HepG2 (cell line): Measurements from ENCODE around the gene SALL2. TPM values are rescaled to one million over a fixed set of nuclear protein-coding genes. Genes with fewer than 3 reads are reported as not detected.
A peak's percentile ranks its signal among the peaks of the same experiment; 100 is the strongest.

Experiments
- ATF1 ChIP-seq: IDR thresholded peaks from 2 replicates; pipeline ENCODE4 v1.6.1; 2016; ENCODE audit warnings: mild to moderate bottlenecking, control low read depth
- ATF7 ChIP-seq, 2 experiments: fragments of 450-650 bp in 1 of 2; sonication (generic) in 1 of 2; formaldehyde crosslinking in 1 of 2; IDR thresholded peaks; 2 replicates each; pipeline versions ENCODE4 v1.4.0 to v1.6.1; 2016 to 2020; ENCODE audit warnings: antibody characterized with exemption in 1 of 2, mild to moderate bottlenecking in 1 of 2, missing genetic modification reagents in 1 of 2
- EED ChIP-seq: sonication (generic); formaldehyde crosslinking; IDR thresholded peaks from 2 replicates; pipeline ENCODE4 v1.5.0; 2020; ENCODE audit warnings: mild to moderate bottlenecking, missing genetic modification reagents
- ETV6 ChIP-seq: sonication (generic); formaldehyde crosslinking; conservative IDR thresholded peaks from 2 replicates; pipeline ENCODE4 v1.4.0; 2020; ENCODE audit warnings: missing genetic modification reagents
- FOSL2 ChIP-seq: sonication (generic); formaldehyde crosslinking; IDR thresholded peaks from 2 replicates; pipeline ENCODE4 v1.4.0; 2020; ENCODE audit warnings: missing genetic modification reagents
- HES4 ChIP-seq: sonication (generic); formaldehyde crosslinking; IDR thresholded peaks from 2 replicates; pipeline ENCODE4 v1.9.0; 2021; ENCODE audit warnings: mild to moderate bottlenecking, missing genetic modification reagents, borderline replicate concordance
- KDM1A ChIP-seq: IDR thresholded peaks from 2 replicates; pipeline ENCODE4 v1.6.1; 2016; ENCODE audit warnings: missing compliant biosample characterization
- MED1 ChIP-seq: sonication (generic); formaldehyde crosslinking; IDR thresholded peaks from 2 replicates; pipeline ENCODE4 v1.4.0; 2020; ENCODE audit warnings: missing genetic modification reagents
- PAWR ChIP-seq: sonication (generic); formaldehyde crosslinking; IDR thresholded peaks from 2 replicates; pipeline ENCODE4 v1.4.0; 2020; ENCODE audit warnings: missing genetic modification reagents, mild to moderate bottlenecking, borderline replicate concordance
- PHF21A ChIP-seq: sonication (generic); formaldehyde crosslinking; IDR thresholded peaks from 2 replicates; pipeline ENCODE4 v1.5.0; 2020; ENCODE audit warnings: mild to moderate bottlenecking, missing genetic modification reagents
- SNAI1 ChIP-seq: sonication (generic); formaldehyde crosslinking; IDR thresholded peaks from 2 replicates; pipeline ENCODE4 v1.5.0; 2020; ENCODE audit warnings: mild to moderate bottlenecking, missing genetic modification reagents, borderline replicate concordance
- SP1 ChIP-seq, 2 experiments: fragments of 450-650 bp in 1 of 2; sonication (generic) in 1 of 2; formaldehyde crosslinking in 1 of 2; IDR thresholded peaks; 2 replicates each; pipeline versions ENCODE4 v1.4.0 to v1.6.1; 2016 to 2020; ENCODE audit warnings: missing genetic modification reagents in 1 of 2
- SP5 ChIP-seq: IDR thresholded peaks from 2 replicates; pipeline ENCODE4 v1.6.1; 2016; ENCODE audit warnings: low read depth, borderline replicate concordance
- SRSF1 ChIP-seq: fragments of 200-400 bp; formaldehyde crosslinking; optimal IDR thresholded peaks from 2 replicates; pipeline ENCODE3; 2017; ENCODE audit warnings: mild to moderate bottlenecking, low read depth, low read length, moderate library complexity
- TEAD3 ChIP-seq: optimal IDR thresholded peaks from 2 replicates; pipeline ENCODE3; 2016; ENCODE audit warnings: borderline replicate concordance
- THAP9 ChIP-seq: sonication (generic); formaldehyde crosslinking; IDR thresholded peaks from 2 replicates; pipeline ENCODE4; 2020; ENCODE audit warnings: missing genetic modification reagents, mild to moderate bottlenecking, borderline replicate concordance
- THRA ChIP-seq: sonication (generic); formaldehyde crosslinking; IDR thresholded peaks from 2 replicates; pipeline ENCODE4 v1.4.0; 2020; ENCODE audit warnings: missing genetic modification reagents, borderline replicate concordance
- ZBTB25 ChIP-seq: IDR thresholded peaks from 2 replicates; pipeline ENCODE4 v1.6.1; 2018; ENCODE audit warnings: missing genetic modification reagents
- ZFP1 ChIP-seq: IDR thresholded peaks from 2 replicates; pipeline ENCODE4 v1.6.1; 2016
- ZNF33B ChIP-seq: sonication (generic); formaldehyde crosslinking; IDR thresholded peaks from 2 replicates; pipeline ENCODE4 v1.5.1; 2020; ENCODE audit warnings: mild to moderate bottlenecking, missing genetic modification reagents
- ZNF570 ChIP-seq: sonication (generic); formaldehyde crosslinking; IDR thresholded peaks from 2 replicates; pipeline ENCODE4 v1.4.0; 2020; ENCODE audit warnings: mild to moderate bottlenecking, missing genetic modification reagents, borderline replicate concordance
- ZNF607 ChIP-seq: sonication (generic); formaldehyde crosslinking; IDR thresholded peaks from 2 replicates; pipeline ENCODE4 v1.5.1; 2020; ENCODE audit warnings: missing genetic modification reagents, mild to moderate bottlenecking, borderline replicate concordance
- ZNF7 ChIP-seq: IDR thresholded peaks from 2 replicates; pipeline ENCODE4 v1.6.1; 2016; ENCODE audit warnings: missing biosample characterization, missing genetic modification reagents
- ZNF746 ChIP-seq: sonication (generic); formaldehyde crosslinking; IDR thresholded peaks from 2 replicates; pipeline ENCODE4 v1.8.0; 2022; ENCODE audit warnings: mild to moderate bottlenecking, missing genetic modification reagents
- polyA plus RNA-seq, 8 experiments: library from polyadenylated mRNA; depleted of rRNA in 3 of 8; stranded (reverse) in 7 of 8; unstranded in 1 of 8; fragments of >200 nt; fragmentation: Illumina TruSeq in 4 of 8; extraction: Trizol in 4 of 8; gene quantifications; 2 replicates each; pipeline versions ENCODE4 v1.2.1 to v1.2.3, GENCODE V29; 2011 to 2016; ENCODE audit warnings: low read depth in 4 of 8, missing spikeins in 1 of 8, mixed read lengths in 1 of 8; ENCODE audit not compliant: insufficient read depth in 1 of 8
- total RNA-seq, 5 experiments: library from RNA; depleted of rRNA; stranded (reverse); fragments of >200 nt; fragmentation: Illumina TruSeq; extraction: Trizol; gene quantifications; 2 replicates each; pipeline ENCODE4 v1.2.3, GENCODE V29; 2016; ENCODE audit warnings: low read depth in 1 of 5
- TF ChIP-seq, protein P1 (sequence below): sonication (generic); formaldehyde crosslinking; IDR thresholded peaks from 2 replicates; pipeline ENCODE4 v1.5.1; 2020; ENCODE audit warnings: missing genetic modification reagents, mild to moderate bottlenecking, borderline replicate concordance
- TF ChIP-seq, protein P2 (sequence below): IDR thresholded peaks from 2 replicates; pipeline ENCODE4 v1.6.1; 2016

SALL2 gene
- total and polyA plus RNA-seq, 2 of the 13 experiments (the other 11 are each of a cell fraction or from before 2014, with no cell fraction given) = 4.9 to 5.8 TPM

DNA sequence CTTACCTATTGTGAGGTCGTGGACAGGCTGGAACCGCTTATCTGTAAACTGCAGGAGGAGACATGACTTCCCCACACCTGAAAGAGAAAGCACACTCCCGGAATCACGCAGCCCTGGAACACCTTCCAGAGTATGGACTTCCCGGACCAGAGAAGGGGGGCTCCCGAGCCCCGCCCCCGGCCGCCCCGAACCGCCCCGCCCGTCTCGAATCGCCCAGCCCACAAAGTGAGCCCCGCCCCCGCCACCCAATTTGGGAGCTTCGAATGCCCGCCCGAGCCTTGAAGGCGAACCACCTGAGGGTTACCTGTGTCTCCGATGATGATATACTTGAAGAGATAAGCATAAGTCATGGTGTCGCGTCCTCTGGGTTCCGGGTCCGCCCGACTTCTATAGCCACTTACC, 49.6 kb downstream of the SALL2 start (continued):
- TF ChIP-seq ZBTB25 (CRISPR knock-in tag) (0 out of 2 replicates have a peak, but pooled peaks have one; percentile 13), ATF7 (IDR thresholded peaks at IDR 0.05) (peak; percentile 70), ATF7 (CRISPR knock-in tag; IDR thresholded peaks at IDR 0.05) (no peak), ZNF570 (CRISPR knock-in tag) (no peak), MED1 (CRISPR knock-in tag) (0 out of 2 replicates have a peak, but pooled peaks have one; percentile 25), PAWR (no peak), ZNF7 (no peak), KDM1A (CRISPR knock-in tag) (no peak), HES4 (CRISPR knock-in tag) (no peak), ZNF746 (CRISPR knock-in tag) (no peak), ATF1 (CRISPR knock-in tag) (no peak), FOSL2 (CRISPR knock-in tag) (peak; percentile 56), TEAD3 (CRISPR knock-in tag) (peak; percentile 48), THAP9 (CRISPR knock-in tag) (no peak), PHF21A (no peak), ZNF607 (no peak), THRA (CRISPR knock-in tag) (peak; percentile 33; the same call in 1 of the 2 replicates), ZNF33B (CRISPR knock-in tag) (no peak; the same call in 1 of the 2 replicates), ETV6 (CRISPR knock-in tag) (0 out of 2 replicates have a peak, but pooled peaks have one; percentile 54), SNAI1 (CRISPR knock-in tag) (no peak), ZFP1 (CRISPR knock-in tag) (peak; percentile 56; the same call in 1 of the 2 replicates), SP1 (IDR thresholded peaks at IDR 0.05) (no peak), SP1 (CRISPR knock-in tag; IDR thresholded peaks at IDR 0.05) (peak; percentile 57; the same call in 1 of the 2 replicates), SRSF1 (no peak), EED (CRISPR knock-in tag) (no peak), SP5 (CRISPR knock-in tag) (peak; percentile 60; the same call in 1 of the 2 replicates)
- TF ChIP-seq, protein P1, sequence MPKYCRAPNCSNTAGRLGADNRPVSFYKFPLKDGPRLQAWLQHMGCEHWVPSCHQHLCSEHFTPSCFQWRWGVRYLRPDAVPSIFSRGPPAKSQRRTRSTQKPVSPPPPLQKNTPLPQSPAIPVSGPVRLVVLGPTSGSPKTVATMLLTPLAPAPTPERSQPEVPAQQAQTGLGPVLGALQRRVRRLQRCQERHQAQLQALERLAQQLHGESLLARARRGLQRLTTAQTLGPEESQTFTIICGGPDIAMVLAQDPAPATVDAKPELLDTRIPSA (CRISPR knock-in tag) = no peak
- TF ChIP-seq, protein P2, sequence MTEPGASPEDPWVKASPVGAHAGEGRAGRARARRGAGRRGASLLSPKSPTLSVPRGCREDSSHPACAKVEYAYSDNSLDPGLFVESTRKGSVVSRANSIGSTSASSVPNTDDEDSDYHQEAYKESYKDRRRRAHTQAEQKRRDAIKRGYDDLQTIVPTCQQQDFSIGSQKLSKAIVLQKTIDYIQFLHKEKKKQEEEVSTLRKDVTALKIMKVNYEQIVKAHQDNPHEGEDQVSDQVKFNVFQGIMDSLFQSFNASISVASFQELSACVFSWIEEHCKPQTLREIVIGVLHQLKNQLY (CRISPR knock-in tag) = no peak
